Spleen (tissue), 11 donors: ENCODE data around the gene MON2. TPM values are rescaled to one million over a fixed set of nuclear protein-coding genes. Genes with fewer than 3 reads are reported as not detected.

Source experiments
- DNase-seq: peaks from one replicate; pipeline ENCODE4 v3.0.0-alpha.2; 2020
- H3K27ac ChIP-seq, 8 donors: fragments of 200-600 bp; sonication (generic) in 7 of 8; 1 replicate in 4 of 8; 2 replicates in 4 of 8; pipeline versions ENCODE4 v1.5.0 to v1.8.0; 2016 to 2021; ENCODE audit warnings: inconsistent platforms in 4 of 8, mild to moderate bottlenecking in 4 of 8, moderate library complexity in 1 of 8
- H3K27me3 ChIP-seq, 7 donors: fragments of 200-600 bp; sonication (generic) in 6 of 7; replicated peaks in 1 of 7; 1 replicate in 4 of 7; 2 replicates in 3 of 7; pipeline versions ENCODE4 v1.5.0 to v1.8.0; 2016 to 2021; ENCODE audit warnings: inconsistent platforms in 3 of 7, mild to moderate bottlenecking in 1 of 7
- H3K36me3 ChIP-seq, 6 donors: fragments of 200-600 bp; sonication (generic) in 5 of 6; 1 replicate in 4 of 6; 2 replicates in 2 of 6; pipeline versions ENCODE4 v1.5.0 to v1.8.0; 2016 to 2021; ENCODE audit warnings: inconsistent platforms in 2 of 6
- H3K4me1 ChIP-seq, 6 donors: fragments of 200-600 bp; sonication (generic) in 5 of 6; 1 replicate in 3 of 6; 2 replicates in 3 of 6; pipeline versions ENCODE4 v1.5.0 to v1.8.0; 2016 to 2021; ENCODE audit warnings: inconsistent platforms in 3 of 6
- H3K4me3 ChIP-seq, 8 donors: fragments of 200-600 bp; sonication (generic) in 7 of 8; 1 replicate in 4 of 8; 2 replicates in 4 of 8; pipeline versions ENCODE4 v1.5.0 to v1.8.0; 2016 to 2021; ENCODE audit warnings: inconsistent platforms in 4 of 8, mild to moderate bottlenecking in 4 of 8, moderate library complexity in 2 of 8
- H3K9me3 ChIP-seq, 8 donors: fragments of 200-600 bp; sonication (generic) in 7 of 8; 1 replicate in 4 of 8; 2 replicates in 4 of 8; pipeline versions ENCODE4 v1.5.0 to v1.8.0; 2016 to 2021; ENCODE audit warnings: inconsistent platforms in 4 of 8
- CTCF ChIP-seq, 11 experiments: fragments of 200-600 bp in 7 of 11; fragments of 450-650 bp in 4 of 11; sonication (generic) in 4 of 11; IDR thresholded peaks in 8 of 11; conservative IDR thresholded peaks in 3 of 11; 1 replicate in 7 of 11; 2 replicates in 4 of 11; pipeline versions ENCODE4 v1.4.0 to v1.8.0; 2016 to 2021; ENCODE audit warnings: antibody characterized with exemption in 11 of 11, inconsistent platforms in 4 of 11, mild to moderate bottlenecking in 1 of 11
- POLR2A ChIP-seq, 3 donors: fragments of 450-650 bp; IDR thresholded peaks; one replicate each; pipeline ENCODE4 v1.5.1; 2017; ENCODE audit warnings: antibody characterized with exemption in 3 of 3, mild to moderate bottlenecking in 1 of 3
- POLR2AphosphoS5 ChIP-seq, 3 donors: sonication (generic); formaldehyde crosslinking; IDR thresholded peaks; one replicate each; pipeline ENCODE4 v1.5.1; 2017; ENCODE audit warnings: antibody characterized with exemption in 3 of 3
- WGBS, 5 donors: extraction: QIAGEN DNeasy Blood & Tissue Kit in 3 of 5; methylation state at CpG; one replicate each; pipeline versions ENCODE4 v1.1.5 to v1.1.7; 2013 to 2018; 5-methylcytosine and 5-hydroxymethylcytosine counted together
- intact Hi-C: fragments of 100-400 bp; cut with DNase I; formaldehyde crosslinking; loops from one replicate; pipeline ENCODE4 v1.15.0; 2023; ENCODE audit warnings: low total_unique reads
- polyA plus RNA-seq, 3 donors: library from polyadenylated mRNA; stranded (reverse); fragments of 200-250 nt; gene quantifications; one replicate each; pipeline ENCODE4 v1.2.1, GENCODE V29; 2013
- total RNA-seq, 7 donors: library from RNA; depleted of rRNA in 3 of 7; stranded (reverse); fragments of >200 nt in 3 of 7; fragmentation: NEBNext Ultra II Directional in 4 of 7; extraction: Animal tissue kit (Norgen Biotek cat#: 25700) in 4 of 7; gene quantifications; one replicate each; pipeline versions ENCODE4 v1.1.0 to v1.2.1, GENCODE V29; 2016 to 2021
- donor health status: healthy with polysubstance abuse.
- donor health status: DM: no; HTN: no; CAD: no; lungs with moderate emphysema.
- donor health status: DM: no; HTN: no; CAD: no.
- donor health status: Bipolar disorder and iron deficiency.
- donor health status: healthy.
- donor health status: DM: no; HTN: no; CAD: no.
- donor health status: DM: yes; HTN: yes; CAD: no.

The MON2 gene
- total and polyA plus RNA-seq, 10 donors: 10.8 to 181 (median 82.0) TPM

- intact Hi-C loops: no loop called here
- Histone ChIP-seq H3K9me3 (no peaks in the 10 kb centered on the region), H3K36me3 (peaks cover 0 to 82% (median 35%) of the 10 kb centered on the region in 6 donors), H3K4me3 (no peak overlapping the region), H3K27me3 (no peaks in the 10 kb centered on the region), H3K4me1 (peaks cover 0 to 5% (median 0%) of the 10 kb centered on the region in 6 donors), H3K27ac (no peak overlapping the region)
- WGBS, 5 donors: 86 to 96% (median 88%) methylated on average over 2 of the region's 2 CpGs
- no peak for TF ChIP-seq POLR2A (IDR thresholded peaks at IDR 0.05)
- no peak for TF ChIP-seq CTCF (IDR thresholded peaks at IDR 0.05 in 8 of 11, conservative IDR thresholded peaks at IDR 0.05 in 3 of 11)
- no peak for TF ChIP-seq POLR2AphosphoS5 (IDR thresholded peaks at IDR 0.05)
- DNase-seq: no peak
Observed at GRCh38 chr12:62533087-62533754, 66.6 kb downstream of the MON2 start.

GRCh38 chr12:62533755-62534107 is 67.1 kb downstream of the MON2 start:
- H3K36me3 ChIP-seq: peaks cover 0 to 87% (median 38%) of the 10 kb centered on the region in 6 donors

GRCh38 chr12:62536546-62536945 is 69.9 kb downstream of the MON2 start:
- no peak overlapping the region for H3K27ac ChIP-seq

More at GRCh38 chr12:62533755-62534107, 67.1 kb downstream of the MON2 start:
- no peaks in the 10 kb centered on the region for H3K9me3 ChIP-seq
- H3K27me3 ChIP-seq: no peaks in the 10 kb centered on the region
- no peak for TF ChIP-seq POLR2AphosphoS5 (IDR thresholded peaks at IDR 0.05)
- no peak for TF ChIP-seq POLR2A (IDR thresholded peaks at IDR 0.05)
- TF ChIP-seq CTCF (IDR thresholded peaks at IDR 0.05 in 8 of 11, conservative IDR thresholded peaks at IDR 0.05 in 3 of 11): no peak
- peaks cover 0 to 5% (median 0%) of the 10 kb centered on the region in 6 donors for H3K4me1 ChIP-seq
- DNase-seq: no peak
- H3K27ac ChIP-seq: no peak overlapping the region
- WGBS, 5 donors: 90 to 95% (median 94%) methylated on average over 2 of the region's 2 CpGs
- no peak overlapping the region for H3K4me3 ChIP-seq
- intact Hi-C loops: no loop called here

More at GRCh38 chr12:62536546-62536945, 69.9 kb downstream of the MON2 start:
- DNase-seq: no peak
- TF ChIP-seq POLR2AphosphoS5 (IDR thresholded peaks at IDR 0.05) (no peak), POLR2A (IDR thresholded peaks at IDR 0.05) (no peak), CTCF (IDR thresholded peaks at IDR 0.05 in 8 of 11, conservative IDR thresholded peaks at IDR 0.05 in 3 of 11) (no peak)
- intact Hi-C loops: no loop called here
- Histone ChIP-seq H3K36me3 (peaks cover 0 to 99% (median 54%) of the 10 kb centered on the region in 6 donors), H3K4me3 (no peak overlapping the region), H3K4me1 (peaks cover 0 to 5% (median 0%) of the 10 kb centered on the region in 6 donors), H3K9me3 (no peaks in the 10 kb centered on the region), H3K27me3 (no peaks in the 10 kb centered on the region)
- WGBS, 5 donors: 71 to 88% (median 84%) methylated on average over 4 of the region's 4 CpGs
